Osteoblast (primary cell): ENCODE measurements around the gene NAB2. TPM values are rescaled to one million over a fixed set of nuclear protein-coding genes. Genes with fewer than 3 reads are reported as not detected.
A peak's percentile ranks its signal among the peaks of the same experiment; 100 is the strongest.

ENCODE experiments used
- DNase-seq: peaks from one replicate; pipeline ENCODE4 v3.0.0; 2011; ENCODE audit warnings: low spot score, mixed read lengths; ENCODE audit not compliant: insufficient read length; ENCODE audit errors: missing footprints
- H2AFZ ChIP-seq: 2 replicates; pipeline ENCODE4 v1.6.0; 2011; ENCODE audit warnings: mild to moderate bottlenecking, low read length
- H3K27ac ChIP-seq: 2 replicates; pipeline ENCODE4 v1.5.1; 2011; ENCODE audit warnings: mild to moderate bottlenecking, low read depth, low read length, moderate library complexity
- H3K27me3 ChIP-seq: 2 replicates; pipeline ENCODE4 v1.6.0; 2012; ENCODE audit warnings: mild to moderate bottlenecking, control low read depth, inconsistent platforms, low read length, moderate library complexity; ENCODE audit not compliant: insufficient read depth
- H3K36me3 ChIP-seq: 2 replicates; pipeline ENCODE4 v1.5.1; 2011; ENCODE audit warnings: mild to moderate bottlenecking, low read length, control low read depth, moderate library complexity; ENCODE audit not compliant: insufficient read depth
- H3K4me1 ChIP-seq: 2 replicates; pipeline ENCODE4 v1.5.1; 2011; ENCODE audit warnings: mild to moderate bottlenecking, low read length, control low read depth, moderate library complexity; ENCODE audit not compliant: insufficient read depth
- H3K4me2 ChIP-seq: 2 replicates; pipeline ENCODE4 v1.6.0; 2011; ENCODE audit warnings: mild to moderate bottlenecking, low read length; ENCODE audit not compliant: insufficient read depth
- H3K4me3 ChIP-seq: fragments of 200-600 bp; sonication (generic); 3 replicates; pipeline ENCODE4 v1.5.1; 2012; ENCODE audit warnings: mild to moderate bottlenecking, low read length, inconsistent platforms; ENCODE audit not compliant: insufficient read depth
- H3K79me2 ChIP-seq: 2 replicates; pipeline ENCODE4 v1.6.0; 2012; ENCODE audit warnings: mild to moderate bottlenecking, low read length, control low read depth, inconsistent platforms; ENCODE audit not compliant: insufficient read depth
- H3K9me3 ChIP-seq: 2 replicates; pipeline ENCODE4 v1.5.1; 2011; ENCODE audit warnings: low read depth, low read length, control low read depth
- H4K20me1 ChIP-seq: 2 replicates; pipeline ENCODE4 v1.6.0; 2012; ENCODE audit warnings: mild to moderate bottlenecking, low read length, control low read depth; ENCODE audit not compliant: insufficient read depth
- CTCF ChIP-seq: IDR thresholded peaks from 2 replicates; pipeline ENCODE4 v1.5.1; 2011; ENCODE audit warnings: mild to moderate bottlenecking, low read depth, low read length, moderate library complexity; ENCODE audit errors: extremely low read depth
- total RNA-seq: library from RNA; depleted of rRNA; stranded (reverse); fragments of >200 nt; gene quantifications from 2 replicates; pipeline ENCODE4 v1.2.3, GENCODE V29; 2012

NAB2 gene
- total RNA-seq, 1 donor, result 70.9 TPM

- Histone ChIP-seq H3K36me3 (peaks cover 48% of the 10 kb centered on the region), H2AFZ (no peak overlapping the region), H3K4me3 (no peak overlapping the region), H3K4me1 (peaks cover 10% of the 10 kb centered on the region), H4K20me1 (peaks cover 21% of the 10 kb centered on the region), H3K79me2 (peaks cover 28% of the 10 kb centered on the region), H3K9me3 (no peaks in the 10 kb centered on the region), H3K27me3 (no peaks in the 10 kb centered on the region), H3K27ac (no peak overlapping the region), H3K4me2 (no peak overlapping the region)
- DNase-seq, result peak; percentile 41
- no peak for TF ChIP-seq CTCF
Measured at GRCh38 chr12:57105011-57105753, 16.3 kb downstream of the NAB2 start.

GRCh38 chr12:57106021-57106708 is 17.3 kb downstream of the NAB2 start:
- no peak for TF ChIP-seq CTCF
- Histone ChIP-seq H4K20me1 (peaks cover 22% of the 10 kb centered on the region), H3K79me2 (peaks cover 38% of the 10 kb centered on the region), H3K9me3 (no peaks in the 10 kb centered on the region), H3K27ac (no peak overlapping the region), H2AFZ (no peak overlapping the region), H3K4me1 (peaks cover 12% of the 10 kb centered on the region), H3K27me3 (no peaks in the 10 kb centered on the region), H3K4me3 (no peak overlapping the region), H3K36me3 (peaks cover 48% of the 10 kb centered on the region), H3K4me2 (no peak overlapping the region)
- peak; percentile 27 for DNase-seq

- no peak overlapping the region for H3K4me2 ChIP-seq
- H3K27ac ChIP-seq, result no peak overlapping the region
- TF ChIP-seq CTCF, result no peak
- peaks cover 26% of the 10 kb centered on the region for H3K4me1 ChIP-seq
- no peaks in the 10 kb centered on the region for H3K27me3 ChIP-seq
- DNase-seq, result peak; percentile 34
- H3K4me3 ChIP-seq, result no peak overlapping the region
- H3K36me3 ChIP-seq, result peaks cover 40% of the 10 kb centered on the region
- H4K20me1 ChIP-seq, result peaks cover 22% of the 10 kb centered on the region
- H3K9me3 ChIP-seq, result no peaks in the 10 kb centered on the region
- H3K79me2 ChIP-seq, result peaks cover 41% of the 10 kb centered on the region
- no peak overlapping the region for H2AFZ ChIP-seq
Measured at GRCh38 chr12:57107456-57108155, 18.7 kb downstream of the NAB2 start.
